Activated T-helper 17 cell treated with anti-CD3 and anti-CD28 coated beads, Interleukin-2, amount 50 U/mL, for 72 hours (primary cell): ENCODE measurements around the gene COQ2. TPM values are rescaled to one million over a fixed set of nuclear protein-coding genes. Genes with fewer than 3 reads are reported as not detected.

ENCODE experiments used
- ATAC-seq: fragments of 150-1000 bp; cut with Tn5 transposase; replicated peaks from 2 replicates; pipeline ENCODE4 v1.10.0; 2021; ENCODE audit warnings: mild to moderate bottlenecking, moderate library complexity
- H3K27ac Mint-ChIP-seq: one replicate; pipeline ENCODE4 v1.8.0; 2022; ENCODE audit warnings: mixed read lengths
- H3K27me3 Mint-ChIP-seq: one replicate; pipeline ENCODE4 v1.8.0; 2022; ENCODE audit warnings: mixed read lengths
- H3K36me3 Mint-ChIP-seq: one replicate; pipeline ENCODE4 v1.8.0; 2022; ENCODE audit warnings: low read depth, mild to moderate bottlenecking, mixed read lengths
- H3K4me1 Mint-ChIP-seq: one replicate; pipeline ENCODE4 v1.8.0; 2022; ENCODE audit warnings: mixed read lengths
- H3K4me3 Mint-ChIP-seq: one replicate; pipeline ENCODE4 v1.8.0; 2022; ENCODE audit warnings: mild to moderate bottlenecking, mixed read lengths
- H3K9me3 Mint-ChIP-seq: one replicate; pipeline ENCODE4 v1.8.0; 2022; ENCODE audit warnings: mixed read lengths
- total RNA-seq, 2 donors: library from RNA; stranded (reverse); gene quantifications; one replicate each; pipeline ENCODE4 v1.2.3, GENCODE V29; 2022

The COQ2 gene
- total RNA-seq, 2 donors from 2014 or later: 7.5 to 12.7 TPM

DNA sequence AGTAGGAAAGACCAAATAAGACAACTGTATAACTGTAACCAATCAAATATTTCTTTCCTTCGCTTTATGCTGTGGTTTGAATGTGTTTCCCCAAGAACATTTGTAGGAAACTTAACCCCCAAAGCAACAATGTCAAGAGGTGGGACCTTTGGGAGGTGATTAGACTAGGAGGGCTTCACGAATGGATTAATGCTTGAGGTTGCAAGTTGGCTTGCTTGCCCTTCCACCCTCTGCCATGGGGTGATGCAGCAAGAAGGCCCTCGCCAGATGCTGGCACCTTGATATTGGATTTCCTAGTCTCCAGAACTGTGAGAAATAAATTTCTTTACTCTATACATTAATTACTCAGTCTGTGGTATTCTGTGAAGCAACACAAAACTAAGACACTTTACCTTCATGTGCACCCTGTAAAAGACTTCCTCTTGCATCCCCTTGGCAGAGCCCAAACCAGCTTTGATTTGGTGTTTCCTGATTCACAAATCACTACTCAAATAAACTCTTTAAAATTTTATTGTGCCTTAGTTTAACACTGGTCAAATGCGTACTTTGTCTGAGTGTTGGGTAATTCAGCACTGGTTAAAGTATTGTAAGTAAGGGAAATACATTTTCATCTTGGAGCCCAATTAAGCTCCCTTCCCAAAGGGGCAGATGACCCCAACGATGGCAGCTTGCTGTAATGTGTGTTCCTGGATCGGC lies 59.9 kb downstream of the COQ2 start:
- no peaks in the 10 kb centered on the region for H3K9me3 Mint-ChIP-seq
- ATAC-seq: no peak
- peaks cover 9% of the 10 kb centered on the region for H3K4me1 Mint-ChIP-seq
- H3K27me3 Mint-ChIP-seq: peaks cover 3% of the 10 kb centered on the region
- no peak overlapping the region for H3K4me3 Mint-ChIP-seq
- H3K27ac Mint-ChIP-seq: no peak overlapping the region
- H3K36me3 Mint-ChIP-seq: no peaks in the 10 kb centered on the region

DNA sequence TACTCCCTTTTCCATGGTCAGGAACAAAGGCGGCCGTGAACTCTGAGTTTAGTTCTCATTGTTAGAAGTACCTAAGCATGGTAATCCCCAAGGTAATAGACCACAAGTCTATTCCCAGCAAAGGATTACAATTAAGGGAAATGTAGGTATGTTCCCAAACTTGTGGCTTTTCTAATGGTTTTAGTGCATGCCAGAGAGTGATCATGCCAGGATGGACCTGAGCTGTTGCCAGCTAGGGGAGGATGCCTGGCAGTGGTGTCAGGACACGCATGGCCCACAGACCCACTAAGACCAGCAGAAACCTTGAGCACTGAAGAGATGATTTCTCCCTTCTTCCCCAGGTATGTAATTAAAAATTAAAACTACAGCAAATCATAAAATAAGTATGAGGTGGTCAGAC lies 60.8 kb downstream of the COQ2 start:
- H3K36me3 Mint-ChIP-seq: no peaks in the 10 kb centered on the region
- peaks cover 15% of the 10 kb centered on the region for H3K4me1 Mint-ChIP-seq
- ATAC-seq: no peak
- no peak overlapping the region for H3K27ac Mint-ChIP-seq
- peaks cover 3% of the 10 kb centered on the region for H3K27me3 Mint-ChIP-seq
- H3K4me3 Mint-ChIP-seq: no peak overlapping the region
- H3K9me3 Mint-ChIP-seq: no peaks in the 10 kb centered on the region

DNA sequence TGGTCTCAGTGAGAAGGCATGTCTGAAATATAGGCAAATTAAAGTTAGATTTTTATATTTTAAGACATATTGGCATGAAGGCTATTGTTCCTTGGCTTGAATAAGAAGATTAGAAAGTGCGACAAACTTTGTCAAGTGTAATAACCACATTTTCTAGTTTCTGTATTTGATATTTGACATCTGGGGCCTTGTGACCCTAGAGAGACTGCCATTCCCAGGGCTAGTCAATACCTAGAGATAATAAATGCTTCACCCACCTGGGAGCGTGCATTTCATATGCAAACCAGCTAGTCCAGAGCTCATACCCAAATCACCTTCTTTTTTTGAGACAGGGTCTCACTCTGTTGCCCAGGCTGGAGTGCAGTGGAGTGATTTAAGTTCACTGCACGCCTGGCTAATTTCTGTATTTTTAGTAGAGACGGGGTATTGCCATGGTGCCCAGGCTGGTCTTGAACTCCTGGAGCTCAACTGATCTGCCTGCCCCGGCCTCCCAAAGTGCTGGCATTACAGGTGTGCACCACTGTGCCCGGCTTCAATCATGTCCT lies 62.6 kb downstream of the COQ2 start:
- H3K27ac Mint-ChIP-seq: no peak overlapping the region
- no peak for ATAC-seq
- H3K9me3 Mint-ChIP-seq: no peaks in the 10 kb centered on the region
- no peak overlapping the region for H3K4me3 Mint-ChIP-seq
- no peaks in the 10 kb centered on the region for H3K36me3 Mint-ChIP-seq
- peaks cover 25% of the 10 kb centered on the region for H3K4me1 Mint-ChIP-seq
- H3K27me3 Mint-ChIP-seq: peaks cover 3% of the 10 kb centered on the region

DNA sequence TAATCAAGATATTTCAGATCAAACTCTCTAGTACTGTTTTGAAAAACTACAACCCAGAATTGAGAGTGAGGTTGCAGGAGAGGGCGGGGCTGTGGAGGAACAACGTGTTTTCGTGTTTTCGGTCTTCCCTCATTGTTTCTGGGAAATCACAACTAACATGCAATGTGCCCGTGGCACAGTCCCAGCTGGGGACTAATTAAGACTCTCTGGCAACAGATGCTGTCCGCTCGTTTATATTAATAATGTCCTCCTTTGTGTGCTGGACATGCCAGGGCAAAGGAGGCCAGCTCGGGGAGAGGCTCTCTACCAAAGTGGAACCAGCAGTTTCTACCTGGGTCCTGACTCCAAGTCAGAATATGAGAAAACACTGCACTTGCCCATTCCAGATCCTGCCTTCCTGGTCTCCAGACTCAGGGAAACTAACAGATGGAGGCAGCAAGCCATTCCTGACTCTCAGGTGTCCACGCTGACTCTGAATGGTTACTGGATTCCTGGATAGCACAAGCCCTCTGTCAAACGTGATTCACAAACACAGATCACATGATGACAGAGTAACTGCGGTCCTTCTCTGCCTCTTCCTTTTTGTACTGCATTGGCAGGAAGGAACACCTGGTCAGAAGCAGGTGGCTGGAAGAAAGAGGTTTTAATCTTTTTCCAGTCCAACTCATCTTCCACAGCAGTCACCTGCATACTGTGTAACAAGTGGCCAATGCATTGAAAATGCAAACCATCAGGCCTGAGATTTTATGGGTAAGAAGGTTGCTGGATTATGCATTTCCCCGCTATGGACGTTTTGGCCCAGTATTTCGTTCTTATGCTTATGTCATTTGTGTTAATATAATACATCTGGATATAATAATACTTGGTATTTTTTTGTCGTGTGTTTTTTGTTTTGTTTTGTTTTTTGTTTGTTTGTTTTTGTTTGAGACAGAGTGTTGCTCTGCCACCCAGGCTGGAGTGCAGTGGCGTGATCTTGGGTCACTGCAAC lies 65.0 kb downstream of the COQ2 start:
- Mint-ChIP-seq H3K27me3 (no peaks in the 10 kb centered on the region), H3K4me3 (peak overlapping the region; percentile 51), H3K36me3 (no peaks in the 10 kb centered on the region), H3K4me1 (peaks cover 34% of the 10 kb centered on the region), H3K27ac (peak overlapping the region; percentile 88), H3K9me3 (no peaks in the 10 kb centered on the region)
- ATAC-seq: peak; percentile 73

DNA sequence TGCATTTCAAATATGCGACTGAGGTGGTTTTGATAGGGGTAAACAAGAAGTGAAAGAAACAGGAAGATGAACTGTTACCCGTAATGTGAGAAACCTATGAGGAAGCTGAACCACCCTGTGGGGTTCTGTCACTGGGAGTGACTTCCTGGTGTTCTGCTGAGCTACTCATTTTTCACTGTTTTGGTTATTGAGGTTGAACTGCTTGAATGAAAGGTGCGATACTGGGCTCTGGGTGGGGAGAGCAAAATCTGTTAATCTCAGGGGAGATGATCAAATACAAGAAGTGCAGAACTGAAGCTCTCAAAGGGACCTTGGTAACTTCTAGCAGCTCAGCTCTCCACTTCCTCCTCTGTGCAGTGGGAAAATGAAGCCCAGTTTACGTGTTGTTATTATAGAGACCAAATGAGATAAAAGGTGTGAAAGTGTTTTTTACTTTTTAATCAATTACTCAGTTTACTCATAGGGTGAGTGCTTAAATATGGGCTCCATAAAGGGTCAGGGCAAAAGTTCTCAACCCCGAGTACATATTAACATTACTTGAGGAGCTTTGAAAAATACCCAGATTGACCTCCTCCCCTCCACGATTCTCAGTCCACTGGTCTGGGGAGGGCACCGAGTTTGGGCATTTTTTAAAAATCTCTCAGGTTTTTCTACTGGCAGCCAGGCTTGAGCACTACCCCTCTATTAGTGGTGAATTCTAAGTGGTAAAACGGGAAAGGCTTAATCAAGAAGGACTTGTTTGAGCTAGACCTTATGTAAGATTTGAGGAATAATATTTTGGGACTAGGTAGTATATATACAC lies 66.7 kb downstream of the COQ2 start:
- peak; percentile 82 for ATAC-seq
- Mint-ChIP-seq H3K27ac (peak overlapping the region; percentile 15), H3K27me3 (no peaks in the 10 kb centered on the region), H3K4me3 (peak overlapping the region; percentile 51), H3K36me3 (no peaks in the 10 kb centered on the region), H3K4me1 (peaks cover 38% of the 10 kb centered on the region), H3K9me3 (no peaks in the 10 kb centered on the region)

DNA sequence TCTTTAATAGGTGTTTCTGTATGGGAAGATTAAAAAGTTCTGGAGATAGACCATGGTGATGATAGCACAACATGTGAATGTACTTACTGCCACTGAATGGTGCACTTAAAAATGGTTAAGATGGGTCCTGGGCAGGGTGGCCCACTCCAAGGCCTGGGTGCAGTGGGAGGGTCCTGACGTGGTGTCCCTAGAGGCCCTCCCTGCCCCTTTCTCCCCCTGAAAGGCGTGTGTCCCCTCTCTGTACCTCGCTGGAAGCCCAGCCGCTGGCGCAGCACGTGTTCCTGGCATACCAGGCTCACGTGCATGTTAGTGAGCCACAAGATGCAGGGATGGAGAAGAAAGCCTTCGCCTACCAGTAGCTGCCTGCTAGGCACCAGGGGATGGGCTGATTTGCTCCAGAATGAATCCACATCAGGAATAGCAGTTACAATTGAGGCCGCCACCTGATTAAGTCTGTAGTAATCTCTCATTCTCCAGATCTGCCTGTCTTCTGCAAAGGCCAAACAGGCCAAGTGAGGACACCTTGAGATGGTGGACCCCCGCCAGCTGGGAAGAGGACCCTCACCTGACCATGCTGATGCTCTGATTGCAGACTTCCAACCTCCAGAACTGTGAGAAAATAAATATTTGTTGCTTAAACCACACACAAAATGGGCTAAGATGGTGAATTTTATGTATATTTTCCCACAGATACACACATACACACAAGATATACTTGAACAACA lies 67.5 kb downstream of the COQ2 start:
- H3K9me3 Mint-ChIP-seq: no peaks in the 10 kb centered on the region

DNA sequence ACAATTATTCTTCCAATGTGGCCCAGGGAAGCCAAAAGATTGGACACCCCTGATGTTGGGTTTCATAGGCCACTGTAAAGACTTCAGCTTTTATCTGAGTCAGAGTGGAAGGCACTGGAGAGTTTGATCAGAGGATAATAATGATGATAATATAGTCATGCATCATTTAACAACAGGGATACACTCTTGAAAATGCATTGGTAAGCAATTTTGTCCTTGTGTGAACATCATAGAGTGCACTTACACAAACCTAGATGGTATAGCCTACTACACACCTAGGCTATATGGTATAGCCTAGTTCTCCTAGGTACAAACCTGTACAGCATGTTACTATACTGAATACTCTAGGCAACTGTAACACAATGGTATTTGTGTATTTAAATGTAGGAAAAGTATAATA lies 70.5 kb downstream of the COQ2 start:
- Mint-ChIP-seq H3K4me3 (no peak overlapping the region), H3K4me1 (peaks cover 40% of the 10 kb centered on the region), H3K27me3 (no peaks in the 10 kb centered on the region), H3K27ac (no peak overlapping the region), H3K36me3 (no peaks in the 10 kb centered on the region), H3K9me3 (no peaks in the 10 kb centered on the region)
- no peak for ATAC-seq

More for the DNA sequence above, 67.5 kb downstream of the COQ2 start:
- no peaks in the 10 kb centered on the region for H3K36me3 Mint-ChIP-seq
- ATAC-seq: no peak
- H3K4me3 Mint-ChIP-seq: peak overlapping the region; percentile 51
- H3K4me1 Mint-ChIP-seq: peaks cover 45% of the 10 kb centered on the region
- peak overlapping the region; percentile 15 for H3K27ac Mint-ChIP-seq
- no peaks in the 10 kb centered on the region for H3K27me3 Mint-ChIP-seq

Other genes with a start within 250 kb of the COQ2 start
- gene COPS4, start 249.6 kb downstream of the COQ2 start, total RNA-seq: 10 to 100 TPM; 18.6 to 24.4 TPM
- gene PLAC8, start 170.1 kb downstream of the COQ2 start, total RNA-seq: 10 to 100 TPM; 19.9 to 58.9 TPM
- 10 to 100 TPM; 12.3 to 13.7 TPM for gene HPSE, start 50.0 kb upstream of the COQ2 start, total RNA-seq
- gene HELQ, start 171.0 kb upstream of the COQ2 start, total RNA-seq: 10 to 100 TPM; 11.4 to 15.1 TPM
- 10 to 100 TPM; 53.1 to 70.8 TPM for gene MRPS18C, start 171.3 kb upstream of the COQ2 start, total RNA-seq
- 10 to 100 TPM; 12.4 to 16.1 TPM for gene ABRAXAS1, start 200.3 kb upstream of the COQ2 start, total RNA-seq